ENCODE measurements around the gene GUCY2C.

The GUCY2C gene

DNA sequence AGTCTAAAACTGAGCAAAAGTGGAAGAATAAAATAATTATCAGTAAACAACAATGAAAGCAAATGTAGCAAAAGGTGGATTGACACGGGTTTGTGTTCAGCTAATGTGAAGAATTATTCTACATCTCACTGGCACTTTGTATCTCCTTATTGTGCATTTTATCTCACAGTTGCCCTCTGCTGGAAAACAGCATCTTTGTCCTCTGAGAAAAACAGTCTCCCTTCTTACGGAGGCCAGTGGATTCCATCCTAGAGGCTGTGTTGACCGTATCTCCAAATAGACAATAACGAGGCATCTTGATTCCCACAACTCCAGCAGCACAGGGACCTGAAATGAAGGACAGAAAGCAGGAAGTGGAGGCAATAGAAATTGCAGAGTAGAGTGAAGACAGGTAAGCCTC, 77.4 kb downstream of the GUCY2C start:
- DNase-seq, result peak; percentile 35

DNA sequence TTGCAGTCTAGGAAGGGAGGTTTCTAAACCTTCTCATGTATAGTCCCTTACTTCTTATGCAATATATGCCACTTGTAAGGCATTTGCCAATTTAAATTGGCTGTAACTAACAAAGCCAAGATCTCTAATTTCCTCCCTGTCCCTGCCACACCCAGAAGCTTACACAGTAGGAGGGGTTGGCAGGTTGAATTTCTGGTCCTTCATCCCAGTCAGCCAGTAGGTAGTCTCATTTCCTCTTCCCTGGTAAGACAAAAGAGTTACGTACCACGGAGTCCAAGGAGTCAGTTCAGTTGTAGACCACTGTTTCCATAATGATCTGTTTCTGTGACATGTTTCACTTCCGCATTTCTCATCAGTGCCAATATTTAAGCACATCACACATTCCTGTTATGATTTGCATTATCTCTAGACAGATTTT, 81.7 kb downstream of the GUCY2C start:
- DNase-seq, result no peak

DNA sequence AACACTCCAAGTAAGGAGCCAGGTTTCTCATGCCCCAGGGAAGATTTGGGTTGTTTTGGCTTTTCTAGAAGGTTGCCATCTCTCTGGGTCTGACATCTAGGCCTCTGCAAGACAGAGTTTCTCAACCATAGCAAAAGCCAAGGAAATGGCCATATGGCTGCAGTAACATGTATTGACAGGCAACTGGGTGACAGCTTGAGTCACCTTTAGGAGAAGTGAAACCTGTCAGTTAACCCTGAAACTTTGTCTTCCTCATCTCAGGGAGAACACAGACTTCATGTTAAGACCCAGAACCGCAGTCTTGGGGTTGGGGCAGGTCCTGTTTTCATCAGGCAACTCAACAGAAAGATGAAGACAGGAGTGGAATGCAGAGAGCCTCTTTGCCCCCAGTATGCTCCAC, 82.7 kb downstream of the GUCY2C start:
- no peak for DNase-seq

DNA sequence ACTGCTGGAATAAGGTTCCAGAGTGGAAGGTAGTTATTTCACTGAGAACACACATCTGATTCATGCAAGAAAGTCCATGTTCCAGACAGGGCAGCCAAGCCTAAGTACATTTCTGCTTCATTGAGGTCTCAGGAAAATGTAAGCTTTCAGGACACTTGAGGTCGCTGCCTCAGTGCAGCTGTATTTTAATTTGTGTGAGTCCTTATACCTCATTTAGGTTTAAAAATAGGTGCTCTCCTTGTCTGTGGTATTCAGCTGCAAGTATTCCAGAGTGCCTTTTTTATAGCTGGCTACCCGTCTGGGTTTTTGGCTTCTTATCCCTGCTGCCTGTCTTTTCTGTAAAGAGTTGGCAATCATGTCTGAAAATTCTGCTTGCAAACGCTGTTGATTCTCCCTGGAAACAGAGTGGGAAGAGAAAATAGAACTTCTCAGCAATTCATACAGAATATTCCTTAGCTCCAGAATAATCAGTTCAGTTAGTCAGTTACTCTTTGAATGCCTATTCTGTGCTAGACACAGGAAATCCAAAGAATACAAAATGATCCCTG, 83.4 kb downstream of the GUCY2C start:
- DNase-seq, result no peak

DNA sequence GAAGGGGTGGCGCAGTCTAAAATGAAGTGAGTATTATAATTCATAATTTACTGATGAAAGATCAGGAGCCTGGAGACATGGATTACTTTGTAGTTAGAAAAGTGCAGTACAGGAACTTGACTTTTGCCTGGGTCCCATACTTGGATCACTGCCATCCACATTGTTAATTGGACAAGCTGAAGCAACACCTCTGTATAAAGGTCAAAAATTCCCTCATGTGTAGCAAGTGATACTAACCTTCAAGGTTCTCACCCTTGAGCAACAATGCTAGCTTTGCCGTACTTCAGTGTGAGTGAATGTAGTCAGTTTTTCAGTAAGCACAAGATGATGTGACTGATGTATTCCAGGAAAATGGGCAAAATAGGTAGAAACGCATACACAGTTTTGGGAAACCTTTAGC, 84.1 kb downstream of the GUCY2C start:
- no peak for DNase-seq

DNA sequence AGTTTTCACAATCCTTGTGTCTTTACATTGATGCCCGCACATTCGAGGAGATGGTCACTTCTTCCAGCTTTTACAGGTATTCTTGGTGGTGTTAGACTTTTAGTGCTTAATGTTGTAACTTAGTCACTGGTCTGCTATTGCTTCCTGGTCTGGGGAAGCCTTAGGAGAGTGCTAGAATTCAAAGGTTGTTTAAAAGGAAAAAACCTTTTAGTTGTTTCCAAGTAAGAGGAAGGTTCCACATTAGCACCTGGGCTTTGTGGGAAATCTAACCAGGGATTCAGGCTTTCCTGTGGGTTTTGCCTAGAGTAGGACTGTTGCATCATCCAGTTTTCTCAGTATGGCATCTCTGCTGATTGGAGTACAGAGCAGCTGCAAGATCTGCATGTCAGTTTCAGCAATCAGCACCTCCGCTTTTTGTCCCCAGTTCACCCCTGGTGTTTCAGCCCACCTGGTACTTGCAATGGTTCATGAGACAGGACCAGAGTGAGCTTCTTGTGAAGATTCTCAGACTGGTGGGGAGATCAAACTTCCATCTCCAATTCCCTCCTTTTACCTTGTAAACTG, 84.7 kb downstream of the GUCY2C start:
- DNase-seq, result no peak

DNA sequence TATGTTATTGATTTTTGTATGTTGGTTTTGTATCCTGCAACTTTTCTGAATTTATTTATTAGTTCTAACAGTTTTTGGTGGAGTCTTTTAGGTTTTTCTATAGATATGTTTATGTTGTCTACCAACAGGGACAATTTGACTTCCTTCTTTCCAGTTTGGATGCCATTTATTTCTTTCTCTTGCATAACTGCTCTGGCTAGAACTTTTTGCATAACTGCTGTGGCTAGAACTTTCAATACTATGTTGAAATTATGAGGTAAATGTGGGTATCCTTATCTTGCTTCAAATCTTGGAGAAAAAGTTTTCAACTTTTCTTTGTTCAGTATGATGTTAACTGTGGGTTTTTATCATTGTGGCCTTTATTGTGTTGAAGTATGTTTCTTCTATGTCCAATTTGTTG, 88.8 kb downstream of the GUCY2C start:
- DNase-seq, result no peak

DNA sequence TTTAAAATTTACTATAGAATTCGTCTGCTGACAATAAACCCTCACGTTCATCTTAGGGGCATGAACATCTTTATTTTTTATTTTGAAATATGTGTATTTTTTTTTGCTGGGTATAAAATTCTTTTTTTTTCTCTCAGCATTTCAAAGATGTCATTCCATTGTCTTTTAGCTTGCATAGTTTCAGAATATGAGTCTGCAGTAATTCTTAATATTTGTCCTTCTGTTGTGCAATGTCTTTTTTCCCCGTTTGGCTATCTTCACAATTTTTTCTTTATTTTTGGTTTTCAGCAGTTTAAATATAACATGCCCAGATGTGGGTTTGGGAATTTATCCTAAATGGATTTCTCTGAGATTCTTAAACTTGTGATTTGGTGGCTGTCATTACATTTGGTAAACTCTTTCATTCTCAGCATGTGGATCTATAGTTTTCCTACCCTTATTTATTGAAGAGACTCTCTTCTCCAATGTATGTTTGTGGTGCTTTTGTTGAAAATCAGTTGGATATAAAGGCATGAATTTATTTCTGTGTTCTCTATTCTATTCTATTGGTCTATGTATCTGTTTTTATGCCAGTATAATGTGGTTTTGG, 90.9 kb downstream of the GUCY2C start:
- DNase-seq, result no peak

DNA sequence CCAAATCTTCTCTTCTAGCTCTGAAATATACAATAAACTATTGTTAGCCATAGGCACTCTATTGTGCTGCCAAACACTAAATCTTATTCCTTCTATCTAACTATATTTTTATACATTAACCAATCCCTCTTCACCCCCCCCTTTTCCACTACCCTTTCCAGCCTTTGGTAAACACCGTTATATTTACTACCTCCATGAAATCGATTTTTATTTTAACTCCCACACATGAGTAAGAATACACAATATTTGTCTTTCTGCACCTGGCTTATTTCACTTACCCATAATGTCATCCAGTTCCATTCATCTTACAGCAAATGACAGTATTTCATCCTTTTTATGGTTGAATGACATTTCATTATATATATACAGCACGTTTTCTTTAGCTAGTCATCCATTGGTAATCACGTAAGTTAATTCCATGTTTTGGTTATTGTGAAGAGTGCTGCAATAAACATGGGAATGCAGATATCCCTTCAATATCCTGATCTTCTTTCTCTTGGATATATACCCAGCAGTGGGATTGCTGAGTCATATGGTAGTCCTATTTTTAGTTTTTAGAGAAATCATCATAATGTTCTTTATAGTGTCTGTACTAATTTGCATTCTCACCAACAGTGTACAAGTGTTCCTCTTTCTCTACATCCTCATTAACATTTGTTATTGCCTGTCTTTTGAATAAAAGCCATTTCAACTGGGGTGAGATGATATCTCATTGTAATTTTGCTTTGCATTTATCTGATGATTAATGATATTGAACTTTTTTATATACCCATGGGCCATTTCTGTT, 94.5 kb downstream of the GUCY2C start:
- DNase-seq, result peak; percentile 79

DNA sequence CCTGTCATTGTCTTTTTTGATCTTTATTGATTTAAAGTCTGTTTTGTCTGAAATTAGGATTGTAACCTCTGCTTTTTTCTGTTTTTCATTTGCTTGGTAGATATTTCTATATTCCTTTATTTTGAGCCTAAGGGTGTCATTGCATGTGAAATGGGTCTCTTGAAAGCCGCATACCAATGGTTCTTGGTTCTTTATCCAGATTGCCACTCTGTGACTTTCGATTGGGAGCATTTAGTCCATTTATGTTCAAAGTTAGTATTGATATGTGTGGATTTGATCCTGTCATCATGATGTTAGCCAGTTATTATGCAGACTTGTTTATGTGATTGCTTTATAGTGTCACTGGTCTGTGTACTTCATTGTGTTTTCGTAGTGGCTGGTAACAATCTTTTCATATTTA, 98.9 kb downstream of the GUCY2C start:
- DNase-seq, result no peak

DNA sequence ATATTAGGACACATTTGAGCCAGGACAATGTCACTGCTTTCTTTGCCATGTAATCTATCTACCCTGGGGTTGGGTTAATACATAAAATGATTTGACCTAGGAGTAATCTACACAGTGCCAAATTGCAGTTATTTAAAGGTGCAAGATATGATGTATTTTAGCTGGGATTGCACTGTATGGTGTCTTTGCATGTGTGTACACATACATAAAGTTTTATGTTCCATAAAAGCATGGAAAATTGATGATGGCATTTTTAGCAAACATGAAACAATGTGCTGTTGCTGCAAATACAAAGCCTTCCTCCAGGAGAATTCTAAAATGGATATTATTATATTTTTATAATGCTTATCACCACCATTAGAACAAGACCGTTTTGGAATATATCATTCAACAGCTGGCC, 104.7 kb downstream of the GUCY2C start:
- peak; percentile 29 for DNase-seq

DNA sequence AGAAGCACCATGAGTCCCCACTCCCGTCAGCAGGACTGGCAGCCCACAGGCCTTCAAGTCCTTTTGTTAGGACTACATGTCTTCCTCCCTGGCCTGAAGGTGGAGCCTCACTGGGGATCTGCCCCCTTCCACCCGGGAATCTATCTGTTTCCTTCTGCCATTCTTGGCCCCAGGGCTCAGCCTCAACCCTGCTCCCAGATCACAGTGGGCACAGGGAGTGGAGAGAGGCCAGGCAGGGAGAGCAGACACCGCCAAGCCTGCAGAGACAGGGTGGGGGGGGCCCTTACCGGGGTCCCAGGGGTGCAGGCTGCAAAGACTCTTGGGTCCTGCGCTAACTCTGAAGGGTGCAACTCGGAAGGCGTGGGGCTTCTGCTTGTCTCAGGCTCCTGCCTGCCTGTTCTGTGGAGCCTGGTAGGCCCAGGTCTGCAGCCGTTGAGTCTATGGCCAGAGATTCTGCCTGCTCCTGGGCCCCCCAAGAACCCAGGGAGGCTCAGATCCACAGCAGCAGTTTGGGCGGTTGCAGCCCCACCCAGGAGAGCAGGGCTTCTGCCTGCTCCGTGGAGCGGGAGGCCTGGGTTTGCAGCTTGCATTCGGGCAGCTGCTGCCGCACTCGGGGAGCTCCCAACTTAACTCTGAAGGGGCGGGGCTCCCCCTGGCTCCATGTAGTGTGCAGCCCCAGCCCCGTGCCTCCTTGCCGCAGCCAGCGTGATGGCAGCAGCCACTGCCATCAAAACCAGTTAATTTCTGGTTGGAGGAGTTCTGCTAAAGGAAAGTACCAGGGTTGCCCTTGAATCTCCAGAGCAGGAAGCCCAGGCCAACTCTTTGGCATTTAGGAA, 107.0 kb downstream of the GUCY2C start:
- peak; percentile 7 for DNase-seq

DNA sequence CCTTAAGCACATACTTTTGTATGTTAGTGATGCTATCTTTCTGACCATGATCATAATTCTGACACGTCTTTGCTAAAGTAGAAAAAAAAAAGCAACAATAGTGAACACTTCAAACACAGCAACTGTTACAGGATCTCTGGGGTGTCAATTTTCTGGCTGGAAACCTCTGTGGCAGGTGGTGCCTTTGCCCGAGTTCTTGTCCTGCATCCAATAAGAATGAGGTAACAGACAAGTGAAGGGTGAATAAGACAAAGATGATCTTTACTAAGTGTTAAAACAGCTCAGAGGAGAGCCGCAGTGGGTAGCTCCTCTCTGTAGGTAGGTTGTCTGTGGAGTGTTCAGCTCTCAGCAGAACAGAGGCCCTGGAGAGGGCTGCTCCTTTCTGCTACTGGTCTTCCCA, 107.8 kb downstream of the GUCY2C start:
- DNase-seq, result no peak

DNA sequence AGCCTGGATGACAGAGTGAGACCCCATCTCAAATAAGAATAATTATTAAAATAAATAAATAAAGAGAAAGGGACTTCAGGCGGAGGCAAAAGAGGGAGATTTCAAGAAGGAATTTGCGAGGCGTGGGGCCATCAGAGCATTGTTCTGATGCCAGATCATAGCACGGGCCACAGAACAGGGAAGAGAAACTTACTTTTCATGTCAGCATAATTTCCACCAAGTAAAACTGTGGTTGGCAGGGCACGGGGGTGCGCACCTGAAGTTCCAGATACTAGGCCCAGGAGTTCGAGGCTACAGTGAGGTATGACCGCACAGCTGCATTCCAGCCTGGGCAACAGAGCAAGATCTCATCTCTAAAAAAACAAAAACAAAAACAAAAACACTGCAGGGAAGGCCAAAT, 117.8 kb downstream of the GUCY2C start:
- DNase-seq, result no peak

DNA sequence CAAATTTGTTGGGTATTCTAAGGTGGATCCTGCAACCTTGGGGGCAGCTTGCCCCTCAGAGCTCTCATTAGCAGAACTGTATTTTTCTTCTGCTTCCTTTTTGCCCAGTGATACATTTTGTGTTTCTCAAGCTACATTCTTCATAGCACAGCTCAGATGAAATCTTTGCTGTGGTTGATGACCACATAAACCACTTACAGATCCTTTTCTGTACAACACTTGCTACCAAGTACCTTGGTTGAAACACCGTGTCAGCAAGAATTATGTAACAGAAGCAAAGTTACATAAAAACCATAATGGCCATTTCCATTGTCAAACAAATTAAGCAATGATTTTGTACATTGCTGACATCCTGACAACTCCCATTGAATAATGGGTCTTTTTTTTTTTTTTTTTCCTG, 119.1 kb downstream of the GUCY2C start:
- no peak for DNase-seq

DNA sequence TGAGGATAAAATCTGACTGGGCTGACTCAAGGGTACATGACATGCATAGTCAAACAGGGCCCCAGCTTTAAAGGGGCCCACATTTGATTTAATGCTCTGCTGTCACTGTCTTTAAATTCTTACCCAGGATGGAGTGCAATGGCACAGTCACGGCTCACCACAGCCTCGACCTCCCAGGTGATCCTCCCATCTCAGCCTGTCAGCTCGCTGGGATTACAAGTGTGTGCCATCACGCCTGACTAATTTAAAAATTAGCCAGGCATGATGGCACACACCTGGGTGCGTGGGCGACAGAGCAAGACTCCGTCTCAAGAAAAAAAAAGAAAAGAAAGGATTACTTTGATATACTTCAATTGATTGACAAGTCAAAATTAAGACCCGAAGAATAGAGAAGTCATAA, 119.5 kb downstream of the GUCY2C start:
- no peak for DNase-seq

DNA sequence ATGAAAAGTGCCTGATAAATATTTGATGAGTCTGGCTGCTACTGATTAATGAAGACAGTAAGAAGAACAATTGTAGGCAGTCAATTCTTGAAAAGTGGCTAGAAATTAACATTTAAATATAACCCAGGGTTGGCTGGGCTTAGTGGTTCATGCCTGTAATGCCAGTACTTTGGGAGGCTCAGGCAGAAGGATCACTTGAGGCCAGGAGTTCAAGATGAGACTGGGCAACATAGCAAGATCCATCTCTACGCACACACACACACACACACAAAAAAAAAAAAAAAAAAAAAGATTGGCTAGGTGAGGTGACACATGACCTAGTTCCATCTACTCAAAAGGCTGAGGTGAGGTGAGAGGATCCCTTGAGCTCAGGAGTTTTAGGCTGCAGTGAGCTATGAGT, 120.8 kb downstream of the GUCY2C start:
- no peak for DNase-seq

DNA sequence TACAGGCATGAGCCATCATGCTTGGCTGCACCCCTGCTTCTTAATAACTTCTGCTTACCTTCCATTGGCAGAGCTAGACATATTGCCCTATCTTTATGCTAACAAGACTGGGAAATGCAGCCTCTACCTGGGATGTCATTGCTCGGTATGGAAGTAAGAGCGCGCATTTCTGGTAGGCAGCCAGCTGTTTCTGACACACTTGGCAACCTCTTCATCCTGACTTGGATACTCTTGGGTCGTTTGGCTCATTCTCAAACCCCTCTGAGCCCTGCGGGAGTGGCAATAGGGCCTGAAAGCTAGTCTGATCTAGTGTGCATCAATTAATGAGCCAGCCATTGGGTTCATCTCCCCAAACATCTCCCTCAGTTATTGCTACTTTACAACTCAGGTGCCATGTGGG, 123.3 kb downstream of the GUCY2C start:
- DNase-seq, result no peak

DNA sequence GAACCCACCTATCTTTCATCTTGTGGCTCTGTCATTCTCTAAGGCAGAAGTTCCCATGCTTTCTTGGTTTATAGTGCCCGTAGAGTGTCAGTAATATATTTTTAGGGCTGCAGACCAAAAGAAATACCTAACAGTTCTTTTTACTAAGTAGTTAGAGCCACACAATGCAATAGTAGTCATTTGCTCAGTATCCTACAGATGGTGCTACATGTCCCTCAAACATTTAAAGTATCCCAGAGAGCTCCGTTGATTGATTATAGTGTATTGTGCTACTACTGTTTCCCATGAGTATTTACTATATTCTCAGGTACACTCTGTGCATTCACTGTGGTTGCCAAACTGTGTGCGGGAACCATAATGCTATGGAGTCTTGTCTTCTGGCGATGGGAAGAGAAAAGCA, 124.0 kb downstream of the GUCY2C start:
- no peak for DNase-seq

DNA sequence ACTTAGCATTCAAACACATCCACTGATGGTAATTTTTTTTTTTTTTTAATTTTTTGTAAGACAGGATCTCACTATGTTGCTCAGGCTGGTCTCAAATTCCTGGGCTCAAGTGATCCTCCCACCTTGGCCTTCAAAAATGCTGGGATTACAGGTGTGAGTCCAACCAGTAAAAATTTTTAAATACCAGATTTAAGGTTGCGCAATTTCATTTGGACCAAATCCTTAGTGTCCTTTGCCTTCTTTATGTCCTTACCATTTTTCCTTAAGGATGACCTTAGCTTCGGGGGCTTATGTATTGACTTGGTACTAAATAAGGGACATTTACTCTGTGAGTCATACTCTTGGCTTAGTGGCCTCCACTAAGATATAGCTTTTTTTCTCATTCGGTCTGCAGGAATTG, 124.6 kb downstream of the GUCY2C start:
- DNase-seq, result no peak

DNA sequence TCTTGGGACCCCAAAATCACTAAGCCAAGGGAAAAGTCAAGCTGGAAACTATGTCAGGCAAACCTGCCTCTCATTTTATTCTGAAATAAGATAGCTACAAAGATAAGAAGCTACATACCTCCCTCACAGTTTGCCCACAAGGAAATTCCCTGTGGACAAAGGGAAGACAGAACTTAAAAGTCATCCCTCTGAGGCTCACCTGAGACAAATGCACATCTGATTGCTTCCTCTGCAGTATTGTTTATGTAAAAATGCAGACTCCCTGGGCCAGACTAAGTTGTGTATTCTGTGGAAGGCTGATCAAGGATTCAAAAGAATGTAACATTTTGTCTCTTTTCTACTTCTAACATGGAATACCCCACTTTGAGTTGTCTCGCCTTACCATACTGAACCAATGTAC, 126.2 kb downstream of the GUCY2C start:
- no peak for DNase-seq

DNA sequence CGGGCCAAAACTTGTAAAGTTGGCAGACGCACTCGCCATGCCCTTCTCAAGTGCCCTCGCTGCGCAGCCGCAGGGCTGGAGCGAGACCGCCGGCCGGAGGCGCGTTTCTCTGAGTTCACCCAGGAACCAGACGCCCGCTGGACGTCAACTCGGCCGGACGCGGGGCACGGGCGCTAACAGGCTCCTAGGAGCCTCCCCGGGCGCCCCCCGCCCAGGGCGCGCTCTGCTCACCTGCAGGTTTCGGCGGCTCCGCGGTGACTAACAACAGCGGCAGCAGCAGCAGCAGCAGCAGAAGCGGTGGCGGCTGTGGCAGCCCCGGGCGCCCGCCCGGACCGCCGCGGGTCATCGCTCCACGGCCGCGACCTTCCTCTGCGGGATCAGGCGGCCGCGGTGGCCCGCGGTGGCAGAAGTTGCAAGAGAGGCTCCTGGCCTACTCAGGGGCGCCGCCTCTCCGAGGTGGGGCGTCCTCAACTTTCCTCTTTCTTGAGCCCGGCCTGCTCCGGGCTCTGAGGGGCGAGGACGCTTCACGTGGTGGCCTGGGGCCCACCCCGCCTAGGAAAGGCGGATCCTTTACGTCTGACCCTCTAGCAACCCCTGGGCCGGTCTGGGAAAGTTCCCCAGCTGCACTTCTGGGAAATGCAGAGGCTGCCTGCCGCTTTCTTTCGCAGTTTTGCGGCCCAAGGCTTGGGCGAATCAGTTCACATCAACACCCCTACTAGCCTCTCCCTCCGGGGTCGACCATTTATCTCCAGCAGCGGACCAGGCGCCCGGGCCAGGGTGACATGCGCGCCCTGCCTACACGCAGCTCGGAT, 128.8 kb downstream of the GUCY2C start, which contains the start of gene PLBD1:
PLBD1 (minus strand) TSS at position 533 of the 812 bp plus-strand sequence; CDS start at position 346, 187 bp downstream.
- peak; percentile 64 for DNase-seq
